Ovary (tissue), 3 donors: ENCODE measurements around the gene BECN2.

Experiments used
- EP300 ChIP-seq: sonication (generic); formaldehyde crosslinking; IDR thresholded peaks from one replicate; pipeline ENCODE4 v1.6.1; 2017; ENCODE audit warnings: antibody characterized with exemption
- TF ChIP-seq, protein P1 (sequence below), 3 donors: fragments of 450-650 bp in 2 of 3; fragments of 200-600 bp in 1 of 3; IDR thresholded peaks; one replicate each; pipeline versions ENCODE4 v1.5.1 to v1.8.0; 2016 to 2022; ENCODE audit warnings: antibody characterized with exemption in 3 of 3, mild to moderate bottlenecking in 1 of 3
- donor health status: DM: no; HTN: no; CAD: no.

- TF ChIP-seq, protein P1, sequence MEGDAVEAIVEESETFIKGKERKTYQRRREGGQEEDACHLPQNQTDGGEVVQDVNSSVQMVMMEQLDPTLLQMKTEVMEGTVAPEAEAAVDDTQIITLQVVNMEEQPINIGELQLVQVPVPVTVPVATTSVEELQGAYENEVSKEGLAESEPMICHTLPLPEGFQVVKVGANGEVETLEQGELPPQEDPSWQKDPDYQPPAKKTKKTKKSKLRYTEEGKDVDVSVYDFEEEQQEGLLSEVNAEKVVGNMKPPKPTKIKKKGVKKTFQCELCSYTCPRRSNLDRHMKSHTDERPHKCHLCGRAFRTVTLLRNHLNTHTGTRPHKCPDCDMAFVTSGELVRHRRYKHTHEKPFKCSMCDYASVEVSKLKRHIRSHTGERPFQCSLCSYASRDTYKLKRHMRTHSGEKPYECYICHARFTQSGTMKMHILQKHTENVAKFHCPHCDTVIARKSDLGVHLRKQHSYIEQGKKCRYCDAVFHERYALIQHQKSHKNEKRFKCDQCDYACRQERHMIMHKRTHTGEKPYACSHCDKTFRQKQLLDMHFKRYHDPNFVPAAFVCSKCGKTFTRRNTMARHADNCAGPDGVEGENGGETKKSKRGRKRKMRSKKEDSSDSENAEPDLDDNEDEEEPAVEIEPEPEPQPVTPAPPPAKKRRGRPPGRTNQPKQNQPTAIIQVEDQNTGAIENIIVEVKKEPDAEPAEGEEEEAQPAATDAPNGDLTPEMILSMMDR (IDR thresholded peaks at IDR 0.05) = no peak
- TF ChIP-seq EP300 = no peak
Observed at GRCh38 chr1:241927321-241927720, 30.2 kb upstream of the BECN2 start.
